Activated CD8-positive, alpha-beta memory T cell treated with anti-CD3 and anti-CD28 coated beads for 36 hours (primary cell): ENCODE data around the gene SLC30A2. TPM values are rescaled to one million over a fixed set of nuclear protein-coding genes. Genes with fewer than 3 reads are reported as not detected.
"Not testable (repeated sequence)": the region's sequence is repeated elsewhere in the genome, so short reads cannot be mapped to it uniquely, and the experiment has no call there.

Experiments used
- CTCF ChIA-PET: fragments of 350-600 bp; sonication (Branson Sonifier 250); formaldehyde crosslinking; loops from one replicate; lab custom pipeline; 2021; ENCODE audit warnings: antibody characterized with exemption; lab: Charles Lee
- POLR2A ChIA-PET: fragments of 350-600 bp; sonication (Branson Sonifier 250); formaldehyde crosslinking; loops from one replicate; lab custom pipeline; 2021; ENCODE audit warnings: antibody characterized with exemption; lab: Charles Lee
- total RNA-seq, 2 experiments: library from RNA; stranded (reverse); gene quantifications; one replicate each; pipeline ENCODE4 v1.2.3, GENCODE V29; 2021

SLC30A2 gene
- total RNA-seq = not detected

- POLR2A ChIA-PET = no interaction called here
- CTCF ChIA-PET = interaction anchor here (1.2 to 2.0 kb wide), 2 partner anchors 10 to 12 kb away, joined by 3 to 6 read pairs; no protein-coding TSS in a partner anchor
These were observed at the start of gene SLC30A2 for GRCh38 chr1:26045722-26046245. TSS of gene SLC30A2 (minus strand) at chr1:26046118. CDS start at chr1:26045896, 222 bp downstream.

- POLR2A ChIA-PET = no interaction called here
- CTCF ChIA-PET = no interaction called here
These were observed 48.9 kb upstream of the SLC30A2 start for GRCh38 chr1:26094677-26095383.

GRCh38 chr1:26094076-26094669 lies 48.3 kb upstream of the SLC30A2 start:
- ChIA-PET POLR2A (no interaction called here), CTCF (no interaction called here)

GRCh38 chr1:26093569-26093968 lies 47.7 kb upstream of the SLC30A2 start:
- POLR2A ChIA-PET = not testable (repeated sequence)

GRCh38 chr1:26092422-26092821 lies 46.5 kb upstream of the SLC30A2 start:
- POLR2A ChIA-PET = no interaction called here

More at GRCh38 chr1:26093569-26093968, 47.7 kb upstream of the SLC30A2 start:
- CTCF ChIA-PET = not testable (repeated sequence)

GRCh38 chr1:26090893-26091292 lies 45.0 kb upstream of the SLC30A2 start:
- ChIA-PET CTCF (interaction anchor here (0.8 kb wide), 1 partner anchor 13 kb away, joined by 3 read pairs; no protein-coding TSS in a partner anchor), POLR2A (no interaction called here)

More at GRCh38 chr1:26092422-26092821, 46.5 kb upstream of the SLC30A2 start:
- CTCF ChIA-PET = interaction anchor here (0.6 kb wide), 1 partner anchor 104 kb away, joined by 6 read pairs; no protein-coding TSS in a partner anchor

GRCh38 chr1:26089125-26089524 lies 43.2 kb upstream of the SLC30A2 start:
- ChIA-PET POLR2A (no interaction called here), CTCF (no interaction called here)

- CTCF ChIA-PET = no interaction called here
- POLR2A ChIA-PET = no interaction called here
These were observed 38.9 kb upstream of the SLC30A2 start for GRCh38 chr1:26084844-26085243.

- ChIA-PET CTCF (no interaction called here), POLR2A (no interaction called here)
These were observed 38.2 kb upstream of the SLC30A2 start for GRCh38 chr1:26084091-26084561.

GRCh38 chr1:26083208-26083607 lies 37.3 kb upstream of the SLC30A2 start:
- POLR2A ChIA-PET = no interaction called here
- CTCF ChIA-PET = no interaction called here

- POLR2A ChIA-PET = no interaction called here
- CTCF ChIA-PET = no interaction called here
These were observed 36.1 kb upstream of the SLC30A2 start for GRCh38 chr1:26082020-26082350.

GRCh38 chr1:26081267-26082019 lies 35.5 kb upstream of the SLC30A2 start:
- ChIA-PET CTCF (no interaction called here), POLR2A (no interaction called here)

GRCh38 chr1:26079960-26080814 lies 34.3 kb upstream of the SLC30A2 start:
- ChIA-PET CTCF (no interaction called here), POLR2A (no interaction called here)

GRCh38 chr1:26079178-26079563 lies 33.3 kb upstream of the SLC30A2 start:
- ChIA-PET POLR2A (no interaction called here), CTCF (no interaction called here)

- POLR2A ChIA-PET = interaction anchor here (0.7 kb wide), 1 partner anchor 22 kb away, joined by 6 read pairs; no protein-coding TSS in a partner anchor
These were observed 32.6 kb upstream of the SLC30A2 start for GRCh38 chr1:26078286-26079177.

GRCh38 chr1:26077524-26077923 lies 31.6 kb upstream of the SLC30A2 start:
- CTCF ChIA-PET = no interaction called here

More at GRCh38 chr1:26078286-26079177, 32.6 kb upstream of the SLC30A2 start:
- CTCF ChIA-PET = no interaction called here

GRCh38 chr1:26075421-26076144 lies 29.7 kb upstream of the SLC30A2 start:
- ChIA-PET POLR2A (no interaction called here), CTCF (no interaction called here)

More at GRCh38 chr1:26077524-26077923, 31.6 kb upstream of the SLC30A2 start:
- POLR2A ChIA-PET = no interaction called here
